ENCODE measurements around the gene C4orf50.

The C4orf50 gene

GRCh38 chr4:5992171-5992827 is 25.9 kb downstream of the C4orf50 start:
- H3K9me3 ChIP-seq (ENCODE audit: insufficient read depth, low read length, severe bottlenecking) = no peaks in the 10 kb centered on the region
- TF ChIP-seq EZH2 (IDR thresholded peaks at IDR 0.05; ENCODE audit: borderline replicate concordance, low read depth, low read length, severe bottlenecking) = no peak
- TF ChIP-seq CTCF (IDR thresholded peaks at IDR 0.05; ENCODE audit: borderline replicate concordance, extremely low read depth, low read length, poor library complexity, severe bottlenecking) = no peak
- ATAC-seq (ENCODE audit: insufficient read depth, low read depth) (no peak), DNase-seq (no peak)
- peaks cover 4% of the 10 kb centered on the region for H3K27me3 ChIP-seq (ENCODE audit: insufficient read depth, low read length, poor library complexity)
- H3K4me1 ChIP-seq (ENCODE audit: insufficient read depth, low read length) = no peaks in the 10 kb centered on the region
- no peak overlapping the region for H3K4me3 ChIP-seq (ENCODE audit: low read depth in 1 of 2, low read length in 2 of 2)
- no peak overlapping the region for H3K4me2 ChIP-seq (ENCODE audit: insufficient read depth, low read length)
- no peak overlapping the region for H2AFZ ChIP-seq (ENCODE audit: low read depth, low read length)
- no peaks in the 10 kb centered on the region for H3K36me3 ChIP-seq (ENCODE audit: insufficient read depth, low read length)
- no peaks in the 10 kb centered on the region; the same call in 1 of the 2 replicates for H4K20me1 ChIP-seq (ENCODE audit: insufficient read depth, low read length)
- no peaks in the 10 kb centered on the region for H3K79me2 ChIP-seq (ENCODE audit: insufficient read depth, low read length)
- H3K9ac ChIP-seq (ENCODE audit: low read depth, low read length) = no peak overlapping the region
- H3K27ac ChIP-seq (ENCODE audit: low read length) = no peak overlapping the region

GRCh38 chr4:5991405-5991804 is 26.8 kb downstream of the C4orf50 start:
- no peaks in the 10 kb centered on the region for H3K36me3 ChIP-seq (ENCODE audit: insufficient read depth, low read length)
- H3K4me1 ChIP-seq (ENCODE audit: insufficient read depth, low read length) = no peaks in the 10 kb centered on the region
- no peak for TF ChIP-seq EZH2 (IDR thresholded peaks at IDR 0.05; ENCODE audit: borderline replicate concordance, low read depth, low read length, severe bottlenecking)
- no peak for TF ChIP-seq CTCF (IDR thresholded peaks at IDR 0.05; ENCODE audit: borderline replicate concordance, extremely low read depth, low read length, poor library complexity, severe bottlenecking)
- H3K79me2 ChIP-seq (ENCODE audit: insufficient read depth, low read length) = no peaks in the 10 kb centered on the region
- H3K9me3 ChIP-seq (ENCODE audit: insufficient read depth, low read length, severe bottlenecking) = no peaks in the 10 kb centered on the region
- no peak overlapping the region for H3K4me2 ChIP-seq (ENCODE audit: insufficient read depth, low read length)
- H4K20me1 ChIP-seq (ENCODE audit: insufficient read depth, low read length) = no peaks in the 10 kb centered on the region; the same call in 1 of the 2 replicates
- no peak overlapping the region for H2AFZ ChIP-seq (ENCODE audit: low read depth, low read length)
- no peak overlapping the region for H3K4me3 ChIP-seq (ENCODE audit: low read depth in 1 of 2, low read length in 2 of 2)
- no peak for DNase-seq
- no peak for ATAC-seq (ENCODE audit: insufficient read depth, low read depth)
- H3K27ac ChIP-seq (ENCODE audit: low read length) = no peak overlapping the region
- no peak overlapping the region for H3K9ac ChIP-seq (ENCODE audit: low read depth, low read length)
- H3K27me3 ChIP-seq (ENCODE audit: insufficient read depth, low read length, poor library complexity) = peaks cover 4% of the 10 kb centered on the region

DNA sequence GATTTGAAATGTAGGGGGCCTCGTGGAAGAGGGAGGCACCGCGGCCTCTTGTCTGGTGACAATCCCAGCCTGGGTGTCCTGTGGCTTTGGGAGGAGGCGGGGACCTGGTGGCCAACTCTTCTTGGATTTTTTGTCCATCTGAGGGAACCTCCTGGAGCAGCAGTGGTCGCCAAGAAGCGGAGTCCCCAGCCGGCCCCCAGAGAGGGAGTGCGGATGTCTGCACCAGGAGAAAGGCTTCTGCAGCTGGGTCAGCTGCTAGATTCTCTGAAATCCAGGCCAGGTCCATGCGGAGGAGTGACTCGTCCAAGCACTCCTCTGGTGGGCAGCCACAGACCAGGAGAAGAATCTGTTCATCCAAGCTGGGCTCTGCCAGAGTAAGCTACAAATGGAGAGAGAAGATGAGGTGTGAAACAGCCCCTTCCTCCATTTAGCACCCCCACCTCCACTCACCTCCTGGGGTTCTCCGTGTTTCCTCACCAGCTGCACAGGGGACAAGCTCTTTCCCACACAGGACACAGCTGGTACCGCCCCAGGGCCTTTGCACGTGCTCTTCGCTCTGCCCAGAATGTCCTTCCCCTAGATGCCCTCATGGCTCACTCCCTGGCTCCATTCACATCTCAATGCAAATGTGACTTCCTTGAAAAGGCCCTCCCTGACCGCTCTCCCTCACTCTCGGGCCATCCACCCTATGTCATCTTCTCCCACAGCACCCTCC is 27.6 kb downstream of the C4orf50 start:
- Histone ChIP-seq H2AFZ (ENCODE audit: low read depth, low read length) (no peak overlapping the region), H3K9me3 (ENCODE audit: insufficient read depth, low read length, severe bottlenecking) (no peaks in the 10 kb centered on the region), H4K20me1 (ENCODE audit: insufficient read depth, low read length) (no peaks in the 10 kb centered on the region; the same call in 1 of the 2 replicates), H3K4me3 (ENCODE audit: low read depth in 1 of 2, low read length in 2 of 2) (no peak overlapping the region), H3K4me2 (ENCODE audit: insufficient read depth, low read length) (no peak overlapping the region), H3K36me3 (ENCODE audit: insufficient read depth, low read length) (no peaks in the 10 kb centered on the region), H3K79me2 (ENCODE audit: insufficient read depth, low read length) (no peaks in the 10 kb centered on the region), H3K9ac (ENCODE audit: low read depth, low read length) (no peak overlapping the region), H3K4me1 (ENCODE audit: insufficient read depth, low read length) (no peaks in the 10 kb centered on the region), H3K27ac (ENCODE audit: low read length) (no peak overlapping the region), H3K27me3 (ENCODE audit: insufficient read depth, low read length, poor library complexity) (peaks cover 4% of the 10 kb centered on the region)
- DNase-seq = no peak
- ATAC-seq (ENCODE audit: insufficient read depth, low read depth) = no peak
- TF ChIP-seq CTCF (IDR thresholded peaks at IDR 0.05; ENCODE audit: borderline replicate concordance, extremely low read depth, low read length, poor library complexity, severe bottlenecking) (no peak), EZH2 (IDR thresholded peaks at IDR 0.05; ENCODE audit: borderline replicate concordance, low read depth, low read length, severe bottlenecking) (no peak)

Data from DND-41 (cell line).